DLD1 (cell line): ENCODE data around the gene LRCH1.
"Not testable (repeated sequence)": the region's sequence is repeated elsewhere in the genome, so short reads cannot be mapped to it uniquely, and the experiment has no call there.

ENCODE experiments used
- in situ Hi-C: cut with HindIII; loops from 2 replicates; pipeline ENCODE4 v1.10.0; 2017; ENCODE audit warnings: low sequenced_read_pairs

LRCH1 gene

GRCh38 chr13:46745706-46746105 lies 192.7 kb downstream of the LRCH1 start:
- in situ Hi-C loops: no loop called here

- in situ Hi-C loops: no loop called here
These were observed 194.3 kb downstream of the LRCH1 start for GRCh38 chr13:46747031-46747820.

GRCh38 chr13:46748300-46748699 lies 195.3 kb downstream of the LRCH1 start:
- in situ Hi-C loops: no loop called here

GRCh38 chr13:46749951-46750350 lies 197.0 kb downstream of the LRCH1 start:
- in situ Hi-C loops: no loop called here

- in situ Hi-C loops: no loop called here
These were observed 199.1 kb downstream of the LRCH1 start for GRCh38 chr13:46751811-46752635.

GRCh38 chr13:46753137-46753536 lies 200.2 kb downstream of the LRCH1 start:
- in situ Hi-C loops: no loop called here

- in situ Hi-C loops: no loop called here
These were observed 200.9 kb downstream of the LRCH1 start for GRCh38 chr13:46753917-46754316.

GRCh38 chr13:46754812-46755211 lies 201.8 kb downstream of the LRCH1 start:
- in situ Hi-C loops: no loop called here

- in situ Hi-C loops: not testable (repeated sequence)
These were observed 202.5 kb downstream of the LRCH1 start for GRCh38 chr13:46755508-46755907.

GRCh38 chr13:46756977-46757376 lies 204.0 kb downstream of the LRCH1 start:
- in situ Hi-C loops: no loop called here

- in situ Hi-C loops: no loop called here
These were observed 204.7 kb downstream of the LRCH1 start for GRCh38 chr13:46757640-46758039.

- in situ Hi-C loops: no loop called here
These were observed 206.9 kb downstream of the LRCH1 start for GRCh38 chr13:46759846-46760245.

GRCh38 chr13:46761174-46761573 lies 208.2 kb downstream of the LRCH1 start:
- in situ Hi-C loops: no loop called here

- in situ Hi-C loops: no loop called here
These were observed 208.9 kb downstream of the LRCH1 start for GRCh38 chr13:46761866-46762265.

GRCh38 chr13:46769925-46770324 lies 217.0 kb downstream of the LRCH1 start:
- in situ Hi-C loops: not testable (repeated sequence)

GRCh38 chr13:46771693-46772092 lies 218.7 kb downstream of the LRCH1 start:
- in situ Hi-C loops: no loop called here

- in situ Hi-C loops: no loop called here
These were observed 220.6 kb downstream of the LRCH1 start for GRCh38 chr13:46773541-46773940.

GRCh38 chr13:46775385-46776107 lies 222.6 kb downstream of the LRCH1 start:
- in situ Hi-C loops: no loop called here

- in situ Hi-C loops: no loop called here
These were observed 225.1 kb downstream of the LRCH1 start for GRCh38 chr13:46778095-46778494.

GRCh38 chr13:46778890-46779289 lies 225.9 kb downstream of the LRCH1 start:
- in situ Hi-C loops: no loop called here

GRCh38 chr13:46782066-46782465 lies 229.1 kb downstream of the LRCH1 start:
- in situ Hi-C loops: no loop called here
